Panc1 (cell line): ENCODE data around the gene SHC3.

Experiments used
- CTCF ChIP-seq: fragments of 450-650 bp; IDR thresholded peaks from 2 replicates; pipeline ENCODE4 v1.5.1; 2017; ENCODE audit warnings: mild to moderate bottlenecking
- POLR2AphosphoS5 ChIP-seq: IDR thresholded peaks from 2 replicates; pipeline ENCODE4 v1.6.1; 2012; ENCODE audit warnings: mild to moderate bottlenecking, low read depth, low read length, moderate library complexity
- REST ChIP-seq, 2 experiments: IDR thresholded peaks; 2 replicates each; pipeline ENCODE4 v1.6.1; 2011 to 2012; ENCODE audit warnings: low read depth in 2 of 2, control low read depth in 1 of 2, low read length in 1 of 2, mild to moderate bottlenecking in 1 of 2, moderate library complexity in 1 of 2; ENCODE audit not compliant: insufficient read depth in 1 of 2
- SIN3A ChIP-seq: IDR thresholded peaks from 2 replicates; pipeline ENCODE4 v1.6.1; 2012; ENCODE audit warnings: low read depth, mild to moderate bottlenecking, low read length, moderate library complexity, borderline replicate concordance; ENCODE audit not compliant: insufficient read depth
- TCF7L2 ChIP-seq: IDR thresholded peaks from 2 replicates; pipeline ENCODE4 v1.6.1; 2011; ENCODE audit warnings: mild to moderate bottlenecking, low read depth, low read length, inconsistent platforms

- TF ChIP-seq CTCF, result no peak
- TF ChIP-seq REST (IDR thresholded peaks at IDR 0.05; ENCODE audit: insufficient read depth in 1 of 2, low read depth in 2 of 2, low read length in 1 of 2), result no peak
- no peak for TF ChIP-seq POLR2AphosphoS5
- TF ChIP-seq TCF7L2, result no peak
- no peak for TF ChIP-seq SIN3A
Observed at GRCh38 chr9:88996921-88997235, 181.7 kb downstream of the SHC3 start.
